GM18858 (cell line): ENCODE results near the gene RNF10.
"Not testable (repeated sequence)": the region's sequence is repeated elsewhere in the genome, so short reads cannot be mapped to it uniquely, and the experiment has no call there.

ENCODE experiments used
- ATAC-seq: cut with Tn5 transposase; IDR thresholded peaks from one replicate; pipeline ENCODE4 v1.9.1; 2021; ENCODE audit not compliant: unreplicated experiment

The RNF10 gene

DNA sequence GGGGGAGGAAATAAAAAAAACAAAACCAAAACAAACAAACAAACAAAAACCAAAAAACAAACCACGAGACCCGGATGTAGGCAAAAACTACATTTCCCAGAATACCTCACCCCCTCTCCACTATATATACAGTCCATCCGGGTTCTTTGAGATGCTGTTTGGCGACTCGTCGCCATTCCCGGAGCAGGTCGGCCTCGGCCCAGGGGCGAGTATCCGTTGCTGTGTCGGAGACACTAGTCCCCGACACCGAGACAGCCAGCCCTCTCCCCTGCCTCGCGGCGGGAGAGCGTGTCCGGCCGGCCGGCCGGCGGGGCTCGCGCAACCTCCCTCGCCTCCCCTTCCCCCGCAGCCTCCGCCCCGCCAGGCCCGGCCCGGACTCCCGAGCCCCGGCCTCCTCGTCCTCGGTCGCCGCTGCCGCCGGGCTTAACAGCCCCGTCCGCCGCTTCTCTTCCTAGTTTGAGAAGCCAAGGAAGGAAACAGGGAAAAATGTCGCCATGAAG is at the start of gene RNF10:
RNF10 (plus strand) TSS at position 154 of the 500 bp plus-strand sequence. CDS start 456 bp downstream, outside the sequence.
- ATAC-seq: peak; percentile 43

DNA sequence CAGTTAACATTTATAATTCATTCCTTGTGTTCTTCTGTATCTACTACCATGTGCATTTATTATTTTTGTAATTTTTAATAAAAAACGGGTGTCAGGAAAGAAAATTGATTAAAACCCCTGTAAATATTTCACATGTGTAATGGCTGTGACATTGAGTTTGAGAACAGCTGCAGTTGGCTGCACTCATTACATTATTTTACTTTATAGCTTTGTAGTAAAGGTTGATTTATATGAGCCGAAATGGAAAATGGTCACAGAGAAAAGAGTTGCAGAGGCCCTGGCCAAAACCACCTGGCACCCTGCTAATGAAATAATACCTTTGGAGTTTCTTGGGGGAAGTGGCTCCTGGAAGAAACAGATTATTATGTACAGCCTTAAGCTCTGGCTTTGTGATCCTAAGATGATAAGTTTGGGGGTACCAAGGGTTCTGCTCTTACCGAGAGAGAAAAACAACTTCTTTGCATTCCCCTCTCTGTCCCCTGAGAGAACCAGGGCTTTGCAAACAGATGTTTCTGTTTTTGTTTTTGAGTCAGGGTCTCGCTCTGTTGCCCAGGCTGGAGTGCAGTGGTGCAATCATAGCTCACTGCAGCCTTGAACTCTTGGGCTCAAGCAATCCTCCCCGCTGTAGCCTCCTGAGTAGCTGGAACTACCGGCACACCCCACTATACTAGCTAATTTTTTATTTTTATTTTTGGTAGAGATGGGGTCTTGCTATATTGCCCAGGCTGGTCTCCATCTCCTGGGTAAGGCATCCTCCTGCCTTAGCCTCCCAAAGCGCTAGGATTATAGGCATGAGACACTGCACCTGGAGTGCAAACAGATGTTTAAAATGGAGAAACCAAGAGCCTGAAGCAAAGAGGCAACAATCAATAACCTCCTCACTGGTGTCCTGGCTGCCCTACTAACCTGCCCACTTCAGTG is 47.9 kb upstream of the RNF10 start:
- ATAC-seq: no peak

DNA sequence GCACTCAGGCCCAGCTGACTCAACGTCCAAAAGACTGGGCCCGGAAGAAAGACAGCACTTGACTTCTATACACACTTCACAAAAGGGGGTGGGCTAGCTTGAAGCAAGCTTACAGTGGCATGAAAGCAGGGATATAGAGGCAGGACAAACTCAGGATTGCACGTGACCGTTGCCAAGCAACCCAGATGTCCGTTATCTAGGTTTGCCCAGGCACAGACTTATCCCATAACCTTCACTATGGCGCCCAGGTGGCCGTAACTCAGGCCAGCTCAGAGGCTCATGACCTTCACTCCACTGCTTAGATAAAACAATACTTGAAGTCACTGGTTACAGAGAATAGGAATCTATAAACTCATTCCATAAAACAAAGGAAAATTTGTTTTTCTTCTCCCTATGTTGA is 46.6 kb upstream of the RNF10 start:
- ATAC-seq: not testable (repeated sequence)

DNA sequence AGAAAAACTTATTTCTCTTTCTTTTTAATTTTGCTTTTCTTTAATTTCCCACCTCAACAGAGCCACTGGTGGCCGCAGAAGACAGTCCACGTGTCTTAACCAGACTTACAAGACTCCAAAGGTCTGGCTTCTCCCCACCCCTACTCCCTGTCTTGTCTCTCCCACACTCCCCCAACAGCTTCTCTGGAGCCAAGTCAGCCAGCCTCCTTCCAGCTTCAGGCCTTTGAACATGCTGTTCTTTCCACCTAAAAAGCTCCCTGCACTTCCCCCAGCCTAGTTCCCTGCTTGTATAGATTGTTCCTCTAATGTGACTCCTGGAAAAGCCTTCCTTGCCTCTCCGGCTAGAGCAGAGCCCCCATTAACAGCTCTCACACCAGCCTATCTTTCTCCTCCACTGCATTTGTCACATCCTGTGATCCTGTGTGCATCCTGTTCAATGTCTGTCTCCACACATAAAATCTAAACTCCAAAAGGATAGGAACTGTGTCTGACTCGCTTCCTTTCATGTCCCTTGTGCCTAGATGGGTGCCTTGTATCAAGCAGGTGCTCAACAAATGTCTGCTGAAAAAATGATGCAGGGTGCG is 46.0 kb upstream of the RNF10 start:
- no peak for ATAC-seq

DNA sequence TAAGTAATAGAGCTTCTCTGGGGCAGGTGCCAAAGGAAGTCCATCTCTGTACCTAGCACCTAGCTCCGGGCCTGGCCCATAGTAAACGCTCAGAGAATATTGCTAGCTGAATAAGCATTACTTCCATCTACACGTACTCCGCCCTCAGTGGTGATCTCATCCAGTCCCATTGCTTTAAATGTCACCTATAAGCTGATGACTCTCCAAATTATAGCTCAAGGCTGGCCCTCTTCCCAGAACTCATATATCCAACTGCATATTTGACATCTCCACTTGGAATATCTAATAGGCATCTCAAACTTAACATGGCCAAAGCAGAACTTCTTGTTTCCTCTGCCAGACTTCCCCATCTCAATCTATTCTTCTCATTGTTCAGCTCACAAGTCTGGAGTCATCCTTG is 45.1 kb upstream of the RNF10 start:
- ATAC-seq: no peak

DNA sequence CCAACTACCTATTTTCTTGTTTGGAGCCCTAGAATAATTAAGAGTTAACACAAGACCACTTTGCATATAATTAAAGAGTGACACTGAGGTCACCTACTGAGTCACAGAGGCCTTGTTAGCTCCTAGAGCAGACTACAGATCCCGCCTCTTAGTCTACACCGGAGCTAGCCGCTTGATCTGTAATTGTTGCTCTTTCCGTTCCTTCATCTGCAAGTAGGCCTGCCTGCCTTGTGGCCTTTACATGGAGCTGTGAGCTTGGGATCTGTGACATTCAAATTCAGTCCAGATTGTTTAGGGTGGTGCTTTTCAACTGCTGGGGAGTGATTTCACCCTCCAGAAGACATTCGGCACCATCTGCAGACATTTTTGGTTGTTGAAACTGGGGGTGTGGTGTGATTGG is 43.8 kb upstream of the RNF10 start:
- no peak for ATAC-seq

DNA sequence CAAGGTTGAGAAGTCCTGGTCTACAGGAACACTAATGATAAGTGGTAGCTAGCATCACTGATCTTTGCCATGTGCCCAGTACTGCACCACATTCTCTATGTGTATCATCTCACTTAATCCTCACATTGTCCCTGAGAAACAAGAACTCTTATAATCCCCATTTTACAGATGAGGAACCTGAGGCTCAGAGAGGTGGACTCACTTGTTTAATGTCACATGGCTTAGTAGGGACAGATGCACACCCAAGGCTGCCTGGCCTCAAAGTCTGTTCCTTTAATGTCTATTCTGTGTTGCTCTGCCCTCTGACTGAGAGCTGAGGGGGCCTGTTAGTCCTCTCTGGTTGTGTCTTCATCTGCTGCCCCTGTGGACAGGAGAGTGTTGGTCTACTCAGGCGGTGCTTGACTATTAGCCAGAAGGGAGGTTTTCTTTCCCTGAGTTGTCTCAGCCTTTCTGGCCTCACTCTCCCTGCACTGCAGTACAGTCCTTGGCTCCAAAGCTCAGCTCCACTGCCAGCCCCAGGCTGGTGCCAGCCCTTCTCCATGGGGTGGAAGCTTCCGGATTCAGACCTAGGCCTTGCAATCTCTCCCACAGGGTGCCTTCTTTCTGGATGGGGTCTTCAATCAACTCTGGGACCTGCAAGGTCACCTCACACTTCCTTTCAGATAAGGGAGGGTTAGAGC is 43.2 kb upstream of the RNF10 start:
- ATAC-seq: no peak

DNA sequence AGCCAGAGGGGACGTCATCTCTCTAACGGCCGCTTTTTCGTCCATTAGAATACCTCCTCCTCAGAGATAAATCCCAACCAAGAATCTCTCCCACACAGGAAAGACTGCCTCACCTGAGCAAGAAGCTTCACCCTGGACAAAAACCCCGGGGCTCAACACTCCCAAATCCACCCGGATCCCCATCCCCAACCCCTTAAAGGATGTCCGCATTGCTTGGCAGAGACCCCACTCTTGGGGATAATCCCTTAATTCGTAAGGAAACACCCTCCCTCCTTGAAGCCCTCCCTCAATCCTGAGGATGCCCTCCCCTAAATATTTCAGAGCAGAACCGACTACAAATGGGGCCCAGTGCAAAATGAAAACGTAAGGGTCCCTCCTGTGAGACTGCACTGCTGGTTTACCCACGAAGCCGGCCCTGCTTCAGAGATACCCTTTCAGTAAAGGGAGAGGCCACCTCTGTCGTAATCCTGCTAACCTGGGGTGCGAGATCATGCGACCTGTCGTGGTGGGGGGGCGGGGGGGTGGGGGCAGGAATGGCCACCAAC is 38.9 kb upstream of the RNF10 start:
- no peak for ATAC-seq

DNA sequence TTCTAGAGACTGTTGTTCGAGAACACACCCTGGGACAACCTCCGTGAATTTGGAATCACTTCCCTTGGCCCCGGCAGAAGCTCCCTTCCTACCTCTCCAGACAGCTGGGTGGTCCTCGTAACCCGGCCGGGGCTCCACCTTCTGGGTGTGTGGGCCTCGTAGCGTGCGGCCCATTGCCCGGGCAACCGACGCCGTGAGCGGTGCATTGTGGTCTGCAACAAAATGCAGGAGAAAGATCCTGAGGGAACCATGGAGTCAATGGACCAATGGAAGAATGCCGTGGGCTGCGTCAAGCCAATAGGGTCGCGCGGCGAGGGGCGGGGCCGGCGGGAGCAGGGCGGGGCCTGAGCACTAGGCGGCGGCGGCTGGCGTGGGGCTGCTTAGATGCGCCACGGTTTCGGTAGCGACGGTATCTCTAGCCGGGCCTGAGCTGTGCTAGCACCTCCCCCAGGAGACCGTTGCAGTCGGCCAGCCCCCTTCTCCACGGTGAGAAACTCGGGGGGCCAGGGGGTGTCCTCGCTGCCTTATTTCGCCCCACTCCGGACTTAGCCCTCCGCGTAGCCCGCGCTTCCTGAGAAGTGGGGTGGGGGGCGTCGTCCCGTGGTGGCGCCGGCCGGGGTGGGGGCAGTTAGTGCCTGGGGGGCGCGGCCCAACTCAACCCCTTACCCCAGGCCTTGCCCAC is 38.3 kb upstream of the RNF10 start, which contains the start of gene DYNLL1:
DYNLL1 (plus strand) TSS at position 383 of the 682 bp plus-strand sequence. CDS start 309 bp downstream, outside the sequence.
- peak; percentile 86 for ATAC-seq

DNA sequence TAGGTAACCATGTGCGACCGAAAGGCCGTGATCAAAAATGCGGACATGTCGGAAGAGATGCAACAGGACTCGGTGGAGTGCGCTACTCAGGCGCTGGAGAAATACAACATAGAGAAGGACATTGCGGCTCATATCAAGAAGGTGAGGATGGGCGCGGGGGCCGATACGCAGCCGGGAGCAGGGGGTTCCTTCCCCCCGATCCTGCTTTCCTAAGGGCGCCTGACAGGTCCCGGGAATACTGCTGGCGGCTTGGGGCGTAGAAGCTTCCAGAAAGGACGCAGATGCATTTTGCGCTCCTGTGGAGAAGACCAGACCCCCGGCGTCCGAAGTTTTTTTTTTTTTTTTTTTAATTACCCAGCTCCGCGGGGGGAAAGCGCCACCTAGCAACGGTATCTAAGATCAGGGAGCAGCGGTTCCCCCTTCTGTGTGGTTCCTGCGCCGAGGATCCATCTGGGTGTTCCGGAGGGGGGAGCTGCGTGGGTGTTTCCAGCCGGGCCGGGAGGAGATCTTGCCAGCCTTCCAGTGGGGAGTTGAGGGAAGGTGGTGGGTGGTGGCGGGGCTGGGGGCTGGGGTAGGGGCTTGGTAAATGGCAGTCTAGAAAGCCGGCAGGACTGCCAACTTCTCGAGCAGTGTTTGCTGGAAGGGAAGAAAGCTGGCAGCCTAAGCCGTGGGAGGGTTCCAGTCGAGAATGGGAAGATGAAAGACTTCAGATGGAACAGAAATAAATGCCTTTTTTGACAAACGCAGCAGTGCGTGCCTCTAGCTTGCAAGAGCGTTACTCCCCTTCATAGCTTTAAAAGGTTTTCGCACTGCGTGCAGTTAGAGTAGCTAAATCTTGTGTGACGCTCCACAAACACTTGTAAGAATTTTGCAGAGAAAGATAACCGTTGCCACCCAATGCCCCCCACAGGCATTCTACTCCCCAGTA is 37.5 kb upstream of the RNF10 start:
- no peak for ATAC-seq

DNA sequence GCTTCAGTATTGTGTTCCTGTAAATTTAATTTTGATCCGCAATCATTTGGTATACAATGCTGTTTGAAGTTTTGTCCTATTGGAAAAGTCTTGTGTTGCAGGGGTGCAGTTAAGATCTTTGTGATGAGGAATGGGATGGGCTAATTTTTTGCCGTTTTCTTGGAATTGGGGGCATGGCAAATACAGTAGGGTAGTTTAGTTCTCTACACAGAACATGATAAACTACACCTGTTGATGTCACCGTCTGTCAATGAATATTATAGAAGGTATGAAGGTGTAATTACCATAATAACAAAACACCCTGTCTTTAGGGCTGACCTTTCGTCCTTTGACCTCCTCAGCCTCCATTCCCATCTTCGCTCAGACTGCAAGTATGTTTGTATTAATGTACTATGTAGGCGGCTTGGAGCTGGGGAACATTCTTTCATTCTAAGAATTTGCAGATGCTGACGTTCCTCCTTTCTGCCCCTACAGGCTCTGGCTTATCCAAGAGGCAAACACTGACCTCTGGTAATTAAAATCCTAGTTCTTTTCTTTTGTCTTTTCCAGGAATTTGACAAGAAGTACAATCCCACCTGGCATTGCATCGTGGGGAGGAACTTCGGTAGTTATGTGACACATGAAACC is 36.5 kb upstream of the RNF10 start:
- no peak for ATAC-seq

DNA sequence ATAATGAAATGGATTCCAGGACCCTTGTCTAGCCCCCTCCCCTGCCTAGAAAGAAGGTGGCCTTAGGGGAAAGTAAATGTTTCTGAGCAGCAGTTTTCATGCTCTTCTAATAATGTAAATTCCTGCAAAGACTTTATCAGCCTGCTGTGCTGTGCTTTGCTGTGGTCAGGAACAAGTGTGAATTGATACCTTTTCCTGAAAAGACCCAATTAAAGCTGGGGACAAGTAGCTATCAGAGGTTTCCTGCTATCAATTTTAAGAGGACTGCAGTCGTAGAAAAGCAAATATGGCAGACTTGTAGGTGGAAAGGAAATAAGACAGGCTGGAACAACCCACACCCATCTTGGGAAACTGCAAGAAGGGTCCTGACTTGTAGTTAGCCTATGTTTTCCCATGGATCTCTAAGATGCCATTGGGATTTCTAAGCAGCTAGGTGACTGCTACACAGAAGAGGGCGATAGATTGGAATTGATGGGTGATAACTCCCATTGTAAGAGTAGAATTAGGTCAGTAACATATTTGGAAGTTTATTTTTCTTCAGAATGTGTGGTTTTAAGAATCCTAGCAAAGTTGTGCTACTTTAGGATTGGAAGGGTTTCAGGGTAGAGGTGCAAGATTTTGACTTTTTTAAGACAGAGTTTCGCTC is 35.2 kb upstream of the RNF10 start:
- no peak for ATAC-seq

DNA sequence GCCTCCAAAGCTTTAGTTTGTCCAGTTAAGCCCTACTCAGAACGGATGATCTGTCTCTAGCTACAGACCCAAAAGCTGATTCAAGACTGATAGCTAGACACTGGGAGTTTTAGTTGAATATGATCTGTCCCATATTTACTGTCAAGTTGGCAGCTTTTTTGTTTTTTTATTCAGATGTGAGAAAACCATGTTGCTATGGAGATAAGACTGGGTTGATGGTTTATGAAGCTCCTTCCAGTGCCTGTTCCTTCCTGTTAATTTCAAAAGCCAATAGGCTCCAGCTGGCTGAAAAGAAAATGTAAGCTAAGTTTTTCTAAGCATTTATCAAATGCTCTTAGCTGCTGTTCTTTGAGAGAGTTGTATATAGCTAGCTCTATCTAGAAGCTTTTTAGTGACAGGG is 33.6 kb upstream of the RNF10 start:
- no peak for ATAC-seq

DNA sequence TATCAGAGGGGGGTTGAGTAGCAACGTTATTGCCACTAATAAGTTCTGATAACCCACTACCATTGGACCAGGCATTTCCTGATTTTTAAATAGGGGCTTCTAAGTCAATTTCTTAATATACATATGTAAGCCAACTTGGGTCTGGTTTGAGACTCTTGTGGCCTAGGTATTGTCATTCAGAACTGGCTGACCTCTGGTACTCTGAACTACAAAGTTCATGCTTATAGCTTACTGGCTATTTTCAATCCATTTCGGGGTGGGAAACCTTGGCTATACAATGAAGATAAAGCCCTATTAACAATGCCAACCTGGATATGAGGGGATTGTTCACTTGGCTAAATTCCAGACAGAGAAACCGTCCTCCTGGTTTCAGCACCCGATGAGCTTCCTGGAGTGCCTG is 29.6 kb upstream of the RNF10 start:
- ATAC-seq: no peak

DNA sequence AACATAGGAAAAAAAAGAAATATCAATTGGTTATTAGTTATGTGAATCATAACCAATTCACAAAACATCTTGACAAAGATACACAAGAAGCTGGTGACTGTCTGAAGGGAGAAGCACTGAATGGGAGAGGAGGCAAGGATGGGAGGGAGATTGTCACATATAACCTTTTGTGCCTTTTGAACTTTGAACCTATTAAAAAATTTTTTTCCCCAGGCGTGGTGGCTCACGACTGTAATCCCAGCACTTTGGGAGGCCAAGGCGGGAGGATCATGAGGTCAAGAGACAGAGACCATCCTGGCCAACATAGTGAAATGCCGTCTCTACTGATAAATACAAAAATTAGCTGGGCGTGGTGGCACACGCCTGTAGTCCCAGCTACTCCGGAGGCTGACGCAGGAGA is 25.6 kb upstream of the RNF10 start:
- ATAC-seq: no peak

DNA sequence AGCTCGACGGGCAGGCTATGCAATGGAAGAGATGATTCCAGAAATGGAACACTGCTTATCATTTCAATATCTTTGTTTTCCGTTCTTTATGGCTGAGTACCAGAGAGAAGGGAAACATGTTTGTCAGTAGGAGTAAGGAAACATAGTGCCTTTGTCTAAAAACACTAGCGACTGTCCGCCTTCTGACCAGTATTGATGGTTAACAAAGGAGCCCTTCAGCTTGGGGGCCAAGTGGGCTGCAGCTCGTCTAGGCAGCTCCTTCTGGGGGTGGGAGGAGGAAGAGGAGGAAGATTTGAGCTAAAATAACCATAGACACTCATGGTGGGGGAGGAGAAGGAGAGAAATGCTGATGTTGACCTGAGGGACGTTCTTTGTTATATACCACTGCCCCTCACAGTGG is 20.2 kb upstream of the RNF10 start:
- no peak for ATAC-seq

DNA sequence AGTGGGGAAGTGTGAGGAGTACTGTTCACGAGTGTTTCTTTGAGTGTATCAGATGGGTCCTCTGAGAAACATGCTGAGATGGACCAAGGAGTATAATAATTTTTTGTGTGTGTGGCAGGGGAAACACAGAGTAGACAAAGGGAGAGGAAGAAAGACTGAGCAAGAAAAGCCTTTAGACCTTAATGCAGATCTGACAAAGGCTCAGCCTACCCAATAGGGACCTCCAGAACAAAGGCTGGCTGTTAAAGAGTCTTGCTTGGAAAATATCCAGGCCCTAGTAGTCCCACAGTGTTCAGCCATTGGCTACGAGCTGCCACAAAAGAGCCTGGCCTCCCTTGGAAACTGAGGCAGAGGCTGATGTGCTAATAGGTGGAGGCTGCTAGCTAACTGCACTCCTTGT is 18.7 kb upstream of the RNF10 start:
- ATAC-seq: no peak

DNA sequence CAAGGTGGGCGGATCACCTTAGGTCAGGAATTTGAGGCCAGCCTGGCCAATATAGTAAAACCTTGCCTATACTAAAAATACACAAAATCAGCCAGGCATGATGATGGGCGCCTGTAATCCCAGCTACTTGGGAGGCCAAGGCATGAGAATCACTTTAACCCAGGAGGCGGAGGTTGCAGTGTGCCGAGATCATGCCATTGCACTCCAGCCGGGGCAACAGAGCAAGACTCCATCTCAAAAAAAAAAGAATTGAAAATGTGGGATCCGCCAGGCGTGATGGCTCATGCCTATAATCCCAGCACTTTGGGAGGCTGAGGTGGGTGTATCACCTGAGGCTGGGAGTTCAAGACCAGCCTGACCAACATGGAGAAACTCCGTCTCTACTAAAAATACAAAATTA is 14.8 kb upstream of the RNF10 start:
- ATAC-seq: not testable (repeated sequence)

DNA sequence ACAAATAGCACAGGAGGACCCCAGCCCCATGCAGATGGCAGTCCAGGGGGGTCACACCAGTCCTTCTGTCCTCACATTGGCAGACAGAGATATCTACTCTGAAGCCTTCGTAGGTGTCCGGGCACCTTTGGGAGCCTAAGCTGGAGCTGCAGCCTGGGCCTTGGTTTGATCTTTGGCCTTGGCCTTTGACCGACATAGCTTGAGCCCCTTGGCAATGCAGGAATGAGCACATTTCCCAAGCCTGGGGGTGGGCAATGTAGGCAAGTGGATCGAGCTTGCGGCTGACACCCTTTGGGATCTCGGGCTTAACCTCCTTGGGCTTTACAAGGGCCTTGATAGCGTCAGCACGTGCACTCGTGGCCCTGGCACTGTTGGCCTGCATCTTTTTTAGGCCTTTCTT is 11.6 kb upstream of the RNF10 start:
- ATAC-seq: no peak
